HepG2 (cell line): ENCODE measurements around the gene MTX3. TPM values are rescaled to one million over a fixed set of nuclear protein-coding genes. Genes with fewer than 3 reads are reported as not detected.

Source experiments
- AKAP8 ChIP-seq: sonication (generic); formaldehyde crosslinking; IDR thresholded peaks from 2 replicates; pipeline ENCODE4 v1.5.1; 2020; ENCODE audit warnings: mild to moderate bottlenecking, missing genetic modification reagents
- ATF7 ChIP-seq, 2 experiments: fragments of 450-650 bp in 1 of 2; sonication (generic) in 1 of 2; formaldehyde crosslinking in 1 of 2; IDR thresholded peaks; 2 replicates each; pipeline versions ENCODE4 v1.4.0 to v1.6.1; 2016 to 2020; ENCODE audit warnings: antibody characterized with exemption in 1 of 2, mild to moderate bottlenecking in 1 of 2, missing genetic modification reagents in 1 of 2
- ETV5 ChIP-seq: IDR thresholded peaks from 2 replicates; pipeline ENCODE4 v1.6.1; 2018; ENCODE audit warnings: missing biosample characterization, missing genetic modification reagents, inconsistent platforms, borderline replicate concordance
- ETV6 ChIP-seq: sonication (generic); formaldehyde crosslinking; conservative IDR thresholded peaks from 2 replicates; pipeline ENCODE4 v1.4.0; 2020; ENCODE audit warnings: missing genetic modification reagents
- FOXC1 ChIP-seq: sonication (generic); formaldehyde crosslinking; IDR thresholded peaks from 2 replicates; pipeline ENCODE4 v1.8.0; 2022; ENCODE audit warnings: mild to moderate bottlenecking, missing genetic modification reagents, borderline replicate concordance
- GATA4 ChIP-seq: sonication (generic); IDR thresholded peaks from 2 replicates; pipeline ENCODE4 v1.6.1; 2016; ENCODE audit warnings: antibody characterized with exemption, low read depth, borderline replicate concordance
- GATAD2A ChIP-seq: IDR thresholded peaks from 2 replicates; pipeline ENCODE4 v1.6.1; 2016
- HIVEP1 ChIP-seq: sonication (generic); formaldehyde crosslinking; IDR thresholded peaks from 2 replicates; pipeline ENCODE4 v1.4.0; 2020; ENCODE audit warnings: mild to moderate bottlenecking, missing genetic modification reagents
- KMT2A ChIP-seq: sonication (generic); formaldehyde crosslinking; IDR thresholded peaks from 2 replicates; pipeline ENCODE4 v1.4.0; 2020; ENCODE audit warnings: missing genetic modification reagents
- MIXL1 ChIP-seq: IDR thresholded peaks from 2 replicates; pipeline ENCODE4 v1.6.1; 2016
- RCOR2 ChIP-seq: IDR thresholded peaks from 2 replicates; pipeline ENCODE4 v1.6.1; 2016; ENCODE audit warnings: missing biosample characterization, missing genetic modification reagents
- YY1 ChIP-seq: IDR thresholded peaks from 2 replicates; pipeline ENCODE4 v1.6.1; 2011; ENCODE audit warnings: low read length, low read depth, moderate library complexity, mild to moderate bottlenecking; ENCODE audit not compliant: insufficient read depth, insufficient replicate concordance
- ZNF24 ChIP-seq: fragments of 450-650 bp; IDR thresholded peaks from 2 replicates; pipeline ENCODE4 v1.6.1; 2017; ENCODE audit warnings: antibody characterized with exemption, mild to moderate bottlenecking
- ZNF264 ChIP-seq: sonication (generic); formaldehyde crosslinking; IDR thresholded peaks from 2 replicates; pipeline ENCODE4 v1.4.0; 2020; ENCODE audit warnings: missing genetic modification reagents
- ZNF501 ChIP-seq: sonication (generic); formaldehyde crosslinking; IDR thresholded peaks from 2 replicates; pipeline ENCODE4 v1.5.1; 2020; ENCODE audit warnings: mild to moderate bottlenecking, moderate library complexity, missing genetic modification reagents
- ZNF510 ChIP-seq: sonication (generic); formaldehyde crosslinking; IDR thresholded peaks from 2 replicates; pipeline ENCODE4 v1.4.0; 2020; ENCODE audit warnings: low read depth, mild to moderate bottlenecking, missing genetic modification reagents
- ZNF660 ChIP-seq: sonication (generic); formaldehyde crosslinking; IDR thresholded peaks from 2 replicates; pipeline ENCODE4 v1.5.1; 2020; ENCODE audit warnings: mild to moderate bottlenecking, low read depth, missing genetic modification reagents, borderline replicate concordance
- ZNF782 ChIP-seq: sonication (generic); formaldehyde crosslinking; IDR thresholded peaks from 2 replicates; pipeline ENCODE4 v1.4.0; 2020; ENCODE audit warnings: missing genetic modification reagents, mild to moderate bottlenecking, borderline replicate concordance
- polyA plus RNA-seq, 8 experiments: library from polyadenylated mRNA; depleted of rRNA in 3 of 8; stranded (reverse) in 7 of 8; unstranded in 1 of 8; fragments of >200 nt; fragmentation: Illumina TruSeq in 4 of 8; extraction: Trizol in 4 of 8; gene quantifications; 2 replicates each; pipeline versions ENCODE4 v1.2.1 to v1.2.3, GENCODE V29; 2011 to 2016; ENCODE audit warnings: low read depth in 4 of 8, missing spikeins in 1 of 8, mixed read lengths in 1 of 8; ENCODE audit not compliant: insufficient read depth in 1 of 8
- total RNA-seq, 5 experiments: library from RNA; depleted of rRNA; stranded (reverse); fragments of >200 nt; fragmentation: Illumina TruSeq; extraction: Trizol; gene quantifications; 2 replicates each; pipeline ENCODE4 v1.2.3, GENCODE V29; 2016; ENCODE audit warnings: low read depth in 1 of 5
- TF ChIP-seq, protein P1 (sequence below): IDR thresholded peaks from 2 replicates; pipeline ENCODE4 v1.6.1; 2016
- TF ChIP-seq, protein P2 (sequence below): sonication (generic); formaldehyde crosslinking; IDR thresholded peaks from 2 replicates; pipeline ENCODE4 v1.4.0; 2020; ENCODE audit warnings: missing genetic modification reagents; ENCODE audit errors: not compliant biosample characterization
- TF ChIP-seq, protein P3 (sequence below): sonication (generic); formaldehyde crosslinking; IDR thresholded peaks from 2 replicates; pipeline ENCODE4 v1.5.0; 2020; ENCODE audit warnings: missing genetic modification reagents
- TF ChIP-seq, protein P4 (sequence below): sonication (generic); formaldehyde crosslinking; IDR thresholded peaks from 2 replicates; pipeline ENCODE4 v1.8.1; 2022; ENCODE audit warnings: low read depth, mild to moderate bottlenecking, missing genetic modification reagents

MTX3 gene
- total and polyA plus RNA-seq, 2 of the 13 experiments (the other 11 are each of a cell fraction or from before 2014, with no cell fraction given) = 9.9 to 16.7 TPM

DNA sequence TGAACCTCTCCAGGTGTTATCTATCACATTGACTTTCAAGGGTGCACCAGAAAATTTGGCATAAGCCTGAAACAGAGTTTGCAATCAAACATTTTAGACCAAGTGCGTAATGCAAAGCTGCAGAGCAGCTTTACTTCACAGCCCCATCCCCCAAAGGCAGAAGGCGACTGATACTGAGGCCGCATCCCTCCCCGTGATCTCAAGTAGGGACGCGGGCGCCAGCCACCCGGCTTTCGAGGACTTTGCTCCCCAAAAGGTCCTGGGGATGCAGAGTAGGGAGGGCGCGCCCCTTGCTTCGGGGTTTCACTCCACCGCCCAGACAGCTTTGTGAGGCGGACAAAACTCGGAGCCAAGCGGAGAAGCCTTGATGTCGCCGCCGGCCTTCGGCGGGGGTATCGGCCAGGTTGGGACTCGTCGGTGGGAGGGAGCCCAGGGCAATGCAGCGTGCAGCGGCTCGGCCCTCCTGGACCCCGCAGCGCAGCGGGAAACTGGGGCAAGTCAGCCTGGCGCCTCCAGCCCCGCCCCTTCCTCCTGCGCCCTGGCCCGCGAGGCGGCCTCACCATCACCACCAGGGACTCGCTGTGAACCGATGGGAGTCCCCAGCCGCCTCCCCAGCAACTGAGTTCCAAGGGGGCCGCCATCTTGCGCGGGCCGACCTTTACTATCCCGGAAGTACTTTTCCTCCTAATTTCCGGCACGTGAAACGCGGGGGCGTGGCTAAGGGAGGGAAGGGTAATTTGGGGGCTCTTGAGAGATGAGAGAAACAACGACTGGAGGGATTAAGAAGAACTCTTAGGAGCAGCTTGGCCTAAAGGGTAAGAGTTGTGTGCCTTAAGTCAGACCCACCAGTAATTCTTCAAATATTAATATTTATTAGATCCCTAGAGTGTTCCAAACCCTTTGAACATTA lies at the start of gene MTX3 (continued):
- TF ChIP-seq, protein P1, sequence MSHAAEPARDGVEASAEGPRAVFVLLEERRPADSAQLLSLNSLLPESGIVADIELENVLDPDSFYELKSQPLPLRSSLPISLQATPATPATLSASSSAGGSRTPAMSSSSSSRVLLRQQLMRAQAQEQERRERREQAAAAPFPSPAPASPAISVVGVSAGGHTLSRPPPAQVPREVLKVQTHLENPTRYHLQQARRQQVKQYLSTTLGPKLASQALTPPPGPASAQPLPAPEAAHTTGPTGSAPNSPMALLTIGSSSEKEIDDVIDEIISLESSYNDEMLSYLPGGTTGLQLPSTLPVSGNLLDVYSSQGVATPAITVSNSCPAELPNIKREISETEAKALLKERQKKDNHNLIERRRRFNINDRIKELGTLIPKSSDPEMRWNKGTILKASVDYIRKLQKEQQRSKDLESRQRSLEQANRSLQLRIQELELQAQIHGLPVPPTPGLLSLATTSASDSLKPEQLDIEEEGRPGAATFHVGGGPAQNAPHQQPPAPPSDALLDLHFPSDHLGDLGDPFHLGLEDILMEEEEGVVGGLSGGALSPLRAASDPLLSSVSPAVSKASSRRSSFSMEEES (CRISPR knock-in tag) = peak; percentile 38; the same call in 1 of the 2 replicates
- 0 out of 2 replicates have a peak, but pooled peaks have one; percentile 37 for TF ChIP-seq RCOR2 (CRISPR knock-in tag)
- TF ChIP-seq GATA4 = peak; percentile 35; the same call in 1 of the 2 replicates
- TF ChIP-seq ETV6 = peak; percentile 91
- no peak for TF ChIP-seq ZNF782 (CRISPR knock-in tag)
- TF ChIP-seq, protein P2, sequence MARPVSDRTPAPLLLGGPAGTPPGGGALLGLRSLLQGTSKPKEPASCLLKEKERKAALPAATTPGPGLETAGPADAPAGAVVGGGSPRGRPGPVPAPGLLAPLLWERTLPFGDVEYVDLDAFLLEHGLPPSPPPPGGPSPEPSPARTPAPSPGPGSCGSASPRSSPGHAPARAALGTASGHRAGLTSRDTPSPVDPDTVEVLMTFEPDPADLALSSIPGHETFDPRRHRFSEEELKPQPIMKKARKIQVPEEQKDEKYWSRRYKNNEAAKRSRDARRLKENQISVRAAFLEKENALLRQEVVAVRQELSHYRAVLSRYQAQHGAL = no peak
- TF ChIP-seq, protein P3, sequence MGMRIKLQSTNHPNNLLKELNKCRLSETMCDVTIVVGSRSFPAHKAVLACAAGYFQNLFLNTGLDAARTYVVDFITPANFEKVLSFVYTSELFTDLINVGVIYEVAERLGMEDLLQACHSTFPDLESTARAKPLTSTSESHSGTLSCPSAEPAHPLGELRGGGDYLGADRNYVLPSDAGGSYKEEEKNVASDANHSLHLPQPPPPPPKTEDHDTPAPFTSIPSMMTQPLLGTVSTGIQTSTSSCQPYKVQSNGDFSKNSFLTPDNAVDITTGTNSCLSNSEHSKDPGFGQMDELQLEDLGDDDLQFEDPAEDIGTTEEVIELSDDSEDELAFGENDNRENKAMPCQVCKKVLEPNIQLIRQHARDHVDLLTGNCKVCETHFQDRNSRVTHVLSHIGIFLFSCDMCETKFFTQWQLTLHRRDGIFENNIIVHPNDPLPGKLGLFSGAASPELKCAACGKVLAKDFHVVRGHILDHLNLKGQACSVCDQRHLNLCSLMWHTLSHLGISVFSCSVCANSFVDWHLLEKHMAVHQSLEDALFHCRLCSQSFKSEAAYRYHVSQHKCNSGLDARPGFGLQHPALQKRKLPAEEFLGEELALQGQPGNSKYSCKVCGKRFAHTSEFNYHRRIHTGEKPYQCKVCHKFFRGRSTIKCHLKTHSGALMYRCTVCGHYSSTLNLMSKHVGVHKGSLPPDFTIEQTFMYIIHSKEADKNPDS (CRISPR knock-in tag) = peak; percentile 38; the same call in 1 of the 2 replicates
- peak; percentile 39; the same call in 1 of the 2 replicates for TF ChIP-seq ETV5 (CRISPR knock-in tag)
- TF ChIP-seq ATF7 (IDR thresholded peaks at IDR 0.05) = no peak
- TF ChIP-seq ATF7 (CRISPR knock-in tag; IDR thresholded peaks at IDR 0.05) = peak; percentile 25; the same call in 1 of the 2 replicates
- peak; percentile 91 for TF ChIP-seq ZNF501 (CRISPR knock-in tag)
- no peak; the same call in 1 of the 2 replicates for TF ChIP-seq GATAD2A (CRISPR knock-in tag)
- TF ChIP-seq ZNF24 = no peak
- peak; percentile 97 for TF ChIP-seq MIXL1 (CRISPR knock-in tag)
- TF ChIP-seq ZNF510 (CRISPR knock-in tag) = peak; percentile 76; the same call in 1 of the 2 replicates
- no peak for TF ChIP-seq ZNF660
- TF ChIP-seq AKAP8 (CRISPR knock-in tag) = no peak
- peak; percentile 86; the same call in 1 of the 2 replicates for TF ChIP-seq FOXC1 (CRISPR knock-in tag)
- TF ChIP-seq YY1 = peak; percentile 98
- TF ChIP-seq HIVEP1 (CRISPR knock-in tag) = peak; percentile 75
- peak; percentile 93 for TF ChIP-seq KMT2A (CRISPR knock-in tag)
- TF ChIP-seq, protein P4, sequence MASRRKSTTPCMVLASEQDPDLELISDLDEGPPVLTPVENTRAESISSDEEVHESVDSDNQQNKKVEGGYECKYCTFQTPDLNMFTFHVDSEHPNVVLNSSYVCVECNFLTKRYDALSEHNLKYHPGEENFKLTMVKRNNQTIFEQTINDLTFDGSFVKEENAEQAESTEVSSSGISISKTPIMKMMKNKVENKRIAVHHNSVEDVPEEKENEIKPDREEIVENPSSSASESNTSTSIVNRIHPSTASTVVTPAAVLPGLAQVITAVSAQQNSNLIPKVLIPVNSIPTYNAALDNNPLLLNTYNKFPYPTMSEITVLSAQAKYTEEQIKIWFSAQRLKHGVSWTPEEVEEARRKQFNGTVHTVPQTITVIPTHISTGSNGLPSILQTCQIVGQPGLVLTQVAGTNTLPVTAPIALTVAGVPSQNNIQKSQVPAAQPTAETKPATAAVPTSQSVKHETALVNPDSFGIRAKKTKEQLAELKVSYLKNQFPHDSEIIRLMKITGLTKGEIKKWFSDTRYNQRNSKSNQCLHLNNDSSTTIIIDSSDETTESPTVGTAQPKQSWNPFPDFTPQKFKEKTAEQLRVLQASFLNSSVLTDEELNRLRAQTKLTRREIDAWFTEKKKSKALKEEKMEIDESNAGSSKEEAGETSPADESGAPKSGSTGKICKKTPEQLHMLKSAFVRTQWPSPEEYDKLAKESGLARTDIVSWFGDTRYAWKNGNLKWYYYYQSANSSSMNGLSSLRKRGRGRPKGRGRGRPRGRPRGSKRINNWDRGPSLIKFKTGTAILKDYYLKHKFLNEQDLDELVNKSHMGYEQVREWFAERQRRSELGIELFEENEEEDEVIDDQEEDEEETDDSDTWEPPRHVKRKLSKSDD (CRISPR knock-in tag) = no peak
- TF ChIP-seq ZNF264 = no peak
